Keratinocyte (primary cell): ENCODE data around the gene OLIG3. TPM values are rescaled to one million over a fixed set of nuclear protein-coding genes. Genes with fewer than 3 reads are reported as not detected.

Source experiments
- DNase-seq: peaks from one replicate; pipeline ENCODE4 v3.0.0-alpha.2; 2011; ENCODE audit warnings: low read depth, missing footprints, low spot score
- FAIRE-seq: peaks from 2 replicates; lab custom pipeline; 2011; peaks lifted over from hg19 to GRCh38; lab: Jason Lieb, UNC
- H2AFZ ChIP-seq: 2 replicates; pipeline ENCODE4 v1.6.0; 2012; ENCODE audit warnings: low read length, control low read depth, inconsistent platforms; ENCODE audit not compliant: control insufficient read depth
- H3K27ac ChIP-seq: 2 replicates; pipeline ENCODE4 v1.5.1; 2011; ENCODE audit warnings: low read length; ENCODE audit not compliant: control insufficient read depth, insufficient read depth
- H3K27me3 ChIP-seq: 3 replicates; pipeline ENCODE4 v1.6.0; 2011; ENCODE audit warnings: low read length; ENCODE audit not compliant: control insufficient read depth, insufficient read depth; ENCODE audit errors: extremely low read depth
- H3K36me3 ChIP-seq, 2 experiments: 2 replicates in 1 of 2; 3 replicates in 1 of 2; pipeline ENCODE4 v1.5.1; 2011; ENCODE audit warnings: low read length in 2 of 2, mild to moderate bottlenecking in 1 of 2; ENCODE audit not compliant: control insufficient read depth in 2 of 2, insufficient read depth in 2 of 2; ENCODE audit errors: extremely low read depth in 1 of 2
- H3K4me1 ChIP-seq: 3 replicates; pipeline ENCODE4 v1.5.1; 2011; ENCODE audit warnings: low read length; ENCODE audit not compliant: control insufficient read depth, insufficient read depth; ENCODE audit errors: extremely low read depth
- H3K4me2 ChIP-seq: 3 replicates; pipeline ENCODE4 v1.6.0; 2011; ENCODE audit warnings: low read depth, low read length; ENCODE audit not compliant: control insufficient read depth, insufficient read depth; ENCODE audit errors: extremely low read depth
- H3K4me3 ChIP-seq, 3 experiments: fragments of 200-600 bp in 1 of 3; sonication (generic) in 1 of 3; 2 replicates in 2 of 3; 3 replicates in 1 of 3; pipeline ENCODE4 v1.5.1; 2011 to 2016; ENCODE audit warnings: low read length in 3 of 3, mild to moderate bottlenecking in 3 of 3, control low read depth in 2 of 3, inconsistent platforms in 1 of 3, low read depth in 1 of 3, mixed read lengths in 1 of 3, mixed run types in 1 of 3, moderate library complexity in 1 of 3; ENCODE audit not compliant: control insufficient read depth in 2 of 3, insufficient read depth in 2 of 3; ENCODE audit errors: extremely low read depth in 1 of 3
- H3K79me2 ChIP-seq: 2 replicates; pipeline ENCODE4 v1.6.0; 2012; ENCODE audit warnings: low read length; ENCODE audit not compliant: control insufficient read depth, insufficient read depth
- H3K9ac ChIP-seq: 3 replicates; pipeline ENCODE4 v1.6.0; 2011; ENCODE audit warnings: low read length; ENCODE audit not compliant: control insufficient read depth, insufficient read depth; ENCODE audit errors: extremely low read depth
- H3K9me1 ChIP-seq: 3 replicates; pipeline ENCODE4 v1.6.0; 2011; ENCODE audit warnings: low read length; ENCODE audit not compliant: control insufficient read depth, insufficient read depth; ENCODE audit errors: extremely low read depth
- H3K9me3 ChIP-seq: 2 replicates; pipeline ENCODE4 v1.5.1; 2012; ENCODE audit warnings: low read depth, low read length; ENCODE audit not compliant: control insufficient read depth
- H4K20me1 ChIP-seq: 3 replicates; pipeline ENCODE4 v1.6.0; 2011; ENCODE audit warnings: low read length; ENCODE audit not compliant: control insufficient read depth, insufficient read depth; ENCODE audit errors: extremely low read depth
- EZH2 ChIP-seq: IDR thresholded peaks from one replicate; pipeline ENCODE4 v1.6.1; 2012; ENCODE audit warnings: inconsistent platforms, mild to moderate bottlenecking, low read length, moderate library complexity
- dilution Hi-C: fragments of 300-500 bp; cut with MboI; formaldehyde crosslinking; loops from one replicate; pipeline ENCODE4 v1.7.0; 2020; ENCODE audit warnings: low sequenced_read_pairs; ENCODE audit not compliant: extremely low pct_ligation_motif_present
- polyA plus RNA-seq, 5 experiments: library from polyadenylated mRNA; depleted of rRNA in 3 of 5; stranded (reverse) in 3 of 5; stranded (forward) in 1 of 5; unstranded in 1 of 5; fragments of >200 nt; gene quantifications; 1 replicate in 1 of 5; 2 replicates in 3 of 5; 3 replicates in 1 of 5; pipeline versions ENCODE4 v1.2.1 to v1.2.3, GENCODE V29; 2011 to 2012; ENCODE audit warnings: missing spikeins in 2 of 5, low read depth in 1 of 5, low replicate concordance in 1 of 5
- TF ChIP-seq, protein P1 (sequence below), 3 experiments: IDR thresholded peaks in 1 of 3; conservative IDR thresholded peaks in 1 of 3; optimal IDR thresholded peaks in 1 of 3; 2 replicates in 2 of 3; 3 replicates in 1 of 3; pipeline versions ENCODE3 to v1.5.1; 2011; ENCODE audit warnings: low read length in 3 of 3, mild to moderate bottlenecking in 3 of 3, moderate library complexity in 2 of 3, control low read depth in 1 of 3, inconsistent platforms in 1 of 3; ENCODE audit not compliant: insufficient read depth in 2 of 3; ENCODE audit errors: extremely low read depth in 1 of 3

OLIG3 gene
- polyA plus RNA-seq, 1 donor (not counting 4 experiments of a cell fraction or from before 2014, with no cell fraction given): not detected

DNA sequence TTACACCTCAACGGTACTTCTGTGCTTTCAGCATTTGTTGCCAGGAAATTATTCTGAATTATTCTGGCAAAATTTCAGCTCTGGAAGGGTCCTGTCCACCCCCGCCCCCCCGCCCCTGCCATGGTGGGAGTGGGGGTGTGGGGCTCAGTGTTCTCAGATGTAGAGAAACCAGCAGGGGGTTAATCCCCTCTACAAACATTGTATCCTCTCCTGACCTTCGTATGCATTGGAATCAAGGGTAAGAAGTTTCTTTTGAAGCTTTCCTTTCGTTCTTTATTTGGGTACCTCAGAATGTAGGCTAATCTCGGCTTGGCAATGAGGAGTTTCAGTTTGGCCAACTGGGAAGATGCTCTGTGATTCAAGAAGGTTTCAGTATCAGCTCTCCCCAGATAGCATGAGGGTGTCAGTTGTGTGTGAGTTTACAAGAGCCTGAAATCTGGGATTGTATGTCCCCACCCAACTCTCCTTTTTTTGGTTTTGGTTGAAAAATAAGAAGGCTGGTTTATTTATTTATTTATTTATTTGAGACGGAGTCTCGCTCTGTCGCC lies 25.5 kb upstream of the OLIG3 start:
- no peak overlapping the region for H3K9ac ChIP-seq
- H3K27ac ChIP-seq: no peak overlapping the region
- H3K4me1 ChIP-seq: no peaks in the 10 kb centered on the region
- H3K4me2 ChIP-seq: no peak overlapping the region
- H4K20me1 ChIP-seq: no peaks in the 10 kb centered on the region
- FAIRE-seq (no peak), DNase-seq (no peak)
- H2AFZ ChIP-seq: no peak overlapping the region
- H3K9me1 ChIP-seq: no peaks in the 10 kb centered on the region
- H3K4me3 ChIP-seq: no peak overlapping the region
- dilution Hi-C loops: no loop called here
- no peaks in the 10 kb centered on the region for H3K9me3 ChIP-seq
- TF ChIP-seq, protein P1, sequence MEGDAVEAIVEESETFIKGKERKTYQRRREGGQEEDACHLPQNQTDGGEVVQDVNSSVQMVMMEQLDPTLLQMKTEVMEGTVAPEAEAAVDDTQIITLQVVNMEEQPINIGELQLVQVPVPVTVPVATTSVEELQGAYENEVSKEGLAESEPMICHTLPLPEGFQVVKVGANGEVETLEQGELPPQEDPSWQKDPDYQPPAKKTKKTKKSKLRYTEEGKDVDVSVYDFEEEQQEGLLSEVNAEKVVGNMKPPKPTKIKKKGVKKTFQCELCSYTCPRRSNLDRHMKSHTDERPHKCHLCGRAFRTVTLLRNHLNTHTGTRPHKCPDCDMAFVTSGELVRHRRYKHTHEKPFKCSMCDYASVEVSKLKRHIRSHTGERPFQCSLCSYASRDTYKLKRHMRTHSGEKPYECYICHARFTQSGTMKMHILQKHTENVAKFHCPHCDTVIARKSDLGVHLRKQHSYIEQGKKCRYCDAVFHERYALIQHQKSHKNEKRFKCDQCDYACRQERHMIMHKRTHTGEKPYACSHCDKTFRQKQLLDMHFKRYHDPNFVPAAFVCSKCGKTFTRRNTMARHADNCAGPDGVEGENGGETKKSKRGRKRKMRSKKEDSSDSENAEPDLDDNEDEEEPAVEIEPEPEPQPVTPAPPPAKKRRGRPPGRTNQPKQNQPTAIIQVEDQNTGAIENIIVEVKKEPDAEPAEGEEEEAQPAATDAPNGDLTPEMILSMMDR (optimal IDR thresholded peaks at IDR 0.05 in 1 of 3, IDR thresholded peaks at IDR 0.05 in 1 of 3, conservative IDR thresholded peaks at IDR 0.05 in 1 of 3; ENCODE audit: extremely low read depth in 1 of 3, insufficient read depth in 2 of 3, low read length in 3 of 3): no peak
- TF ChIP-seq EZH2: no peak
- no peaks in the 10 kb centered on the region for H3K79me2 ChIP-seq
- no peaks in the 10 kb centered on the region for H3K36me3 ChIP-seq
- peaks cover 43% of the 10 kb centered on the region for H3K27me3 ChIP-seq

DNA sequence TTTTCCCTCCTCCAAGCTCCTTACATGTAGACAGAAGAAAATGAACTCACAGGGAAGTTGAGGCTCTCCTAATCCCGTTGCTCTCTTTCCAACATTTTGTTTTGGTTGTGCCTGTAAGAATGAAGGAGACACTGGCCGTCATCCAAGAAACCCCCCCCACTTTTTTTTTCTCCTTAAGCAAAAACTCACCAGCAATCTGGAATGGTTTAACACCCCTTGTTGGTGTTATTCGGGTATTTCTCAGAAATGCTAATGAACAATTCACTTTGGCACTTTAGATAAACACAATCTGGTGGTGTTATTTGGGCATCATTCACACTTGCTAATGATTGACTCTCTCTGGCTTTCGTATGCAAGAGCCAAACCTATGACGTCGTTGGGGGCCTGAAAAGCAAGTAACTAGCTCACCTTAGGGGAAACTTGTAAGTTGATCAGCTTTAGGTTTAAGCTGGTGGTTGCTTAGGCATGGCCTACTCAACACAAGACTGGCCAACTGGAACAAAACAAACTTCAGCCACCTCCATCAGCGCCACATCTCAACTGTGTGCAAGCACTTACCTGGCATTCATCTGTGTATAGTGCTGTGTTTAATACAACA lies 24.3 kb upstream of the OLIG3 start:
- peak; percentile 2 for TF ChIP-seq EZH2
- TF ChIP-seq, protein P1 (optimal IDR thresholded peaks at IDR 0.05 in 1 of 3, IDR thresholded peaks at IDR 0.05 in 1 of 3, conservative IDR thresholded peaks at IDR 0.05 in 1 of 3; ENCODE audit: extremely low read depth in 1 of 3, insufficient read depth in 2 of 3, low read length in 3 of 3): no peak
- Histone ChIP-seq H3K27ac (no peak overlapping the region), H4K20me1 (no peaks in the 10 kb centered on the region), H3K4me1 (no peaks in the 10 kb centered on the region), H3K36me3 (no peaks in the 10 kb centered on the region), H3K9ac (no peak overlapping the region), H3K4me2 (no peak overlapping the region), H3K79me2 (no peaks in the 10 kb centered on the region), H3K9me1 (no peaks in the 10 kb centered on the region), H3K4me3 (no peak overlapping the region), H3K9me3 (no peaks in the 10 kb centered on the region), H3K27me3 (peaks cover 48% of the 10 kb centered on the region), H2AFZ (no peak overlapping the region)
- dilution Hi-C loops: no loop called here
- FAIRE-seq: no peak
- no peak for DNase-seq
